ENCODE measurements around the gene CRX. TPM values are rescaled to one million over a fixed set of nuclear protein-coding genes. Genes with fewer than 3 reads are reported as not detected.
"Not testable (repeated sequence)": the region's sequence is repeated elsewhere in the genome, so short reads cannot be mapped to it uniquely, and the experiment has no call there.

CRX gene
- total RNA-seq, 1 experiment from 2014 or later = not detected

GRCh38 chr19:47803148-47803547, 18.6 kb upstream of the CRX start:
- DNase-seq (ENCODE audit: low read depth) = not testable (repeated sequence)

GRCh38 chr19:47803671-47804070, 18.1 kb upstream of the CRX start:
- not testable (repeated sequence) for DNase-seq (ENCODE audit: low read depth)

- DNase-seq (ENCODE audit: low read depth) = not testable (repeated sequence)
Observed at GRCh38 chr19:47804451-47804850, 17.3 kb upstream of the CRX start, which contains the start of gene TPRX1. TSS of gene TPRX1 (minus strand) at chr19:47804551. CDS start at chr19:47804539, 12 bp downstream.

- DNase-seq (ENCODE audit: low read depth) = no peak
Observed at GRCh38 chr19:47805313-47805712, 16.4 kb upstream of the CRX start.

GRCh38 chr19:47806435-47806834, 15.3 kb upstream of the CRX start:
- DNase-seq (ENCODE audit: low read depth) = no peak

GRCh38 chr19:47813304-47813994, 8.3 kb upstream of the CRX start:
- DNase-seq (ENCODE audit: low read depth) = peak; percentile 55

- no peak for DNase-seq (ENCODE audit: low read depth)
Observed at GRCh38 chr19:47813995-47814328, 7.8 kb upstream of the CRX start.

GRCh38 chr19:47816270-47816669, 5.5 kb upstream of the CRX start:
- not testable (repeated sequence) for DNase-seq (ENCODE audit: low read depth)

GRCh38 chr19:47818221-47818620, 3.5 kb upstream of the CRX start:
- DNase-seq (ENCODE audit: low read depth) = not testable (repeated sequence)

- no peak for DNase-seq (ENCODE audit: low read depth)
Observed at GRCh38 chr19:47819858-47820257, 1.9 kb upstream of the CRX start.

- DNase-seq (ENCODE audit: low read depth) = no peak
Observed at GRCh38 chr19:47820410-47820809, 1.3 kb upstream of the CRX start.

- DNase-seq (ENCODE audit: low read depth) = no peak
Observed at GRCh38 chr19:47824396-47824795, 2.7 kb downstream of the CRX start.

GRCh38 chr19:47826800-47827199, 5.1 kb downstream of the CRX start:
- no peak for DNase-seq (ENCODE audit: low read depth)

GRCh38 chr19:47832723-47833122, 11.0 kb downstream of the CRX start:
- no peak for DNase-seq (ENCODE audit: low read depth)

GRCh38 chr19:47836038-47836437, 14.3 kb downstream of the CRX start:
- no peak for DNase-seq (ENCODE audit: low read depth)

GRCh38 chr19:47839411-47839810, 17.7 kb downstream of the CRX start:
- DNase-seq (ENCODE audit: low read depth) = no peak

- DNase-seq (ENCODE audit: low read depth) = no peak
Observed at GRCh38 chr19:47839913-47840312, 18.2 kb downstream of the CRX start.

- DNase-seq (ENCODE audit: low read depth) = no peak
Observed at GRCh38 chr19:47842941-47843340, 21.2 kb downstream of the CRX start.

- no peak for DNase-seq (ENCODE audit: low read depth)
Observed at GRCh38 chr19:47848425-47848822, 26.7 kb downstream of the CRX start.

- DNase-seq (ENCODE audit: low read depth) = no peak
Observed at GRCh38 chr19:47848823-47849473, 27.2 kb downstream of the CRX start.

- no peak for DNase-seq (ENCODE audit: low read depth)
Observed at GRCh38 chr19:47853003-47853402, 31.3 kb downstream of the CRX start.

- DNase-seq (ENCODE audit: low read depth) = no peak
Observed at GRCh38 chr19:47854459-47854858, 32.7 kb downstream of the CRX start.

GRCh38 chr19:47858231-47858630, 36.5 kb downstream of the CRX start:
- DNase-seq (ENCODE audit: low read depth) = peak; percentile 70
